Activated CD8-positive, alpha-beta memory T cell treated with anti-CD3 and anti-CD28 coated beads, Interleukin-2, amount 10 ng/mL, durations not matched to agents 7 days and 5 days (primary cell): Measurements from ENCODE around the gene PAK5. TPM values are rescaled to one million over a fixed set of nuclear protein-coding genes. Genes with fewer than 3 reads are reported as not detected.

Experiments
- ATAC-seq: fragments of 150-1000 bp; cut with Tn5 transposase; one replicate; pipeline ENCODE4 v1.10.0; 2021; ENCODE audit warnings: moderate library complexity
- CTCF ChIA-PET: fragments of 350-600 bp; sonication (Branson Sonifier 250); formaldehyde crosslinking; loops from one replicate; lab custom pipeline; 2021; ENCODE audit warnings: antibody characterized with exemption; lab: Charles Lee
- DNase-seq: peaks from one replicate; pipeline ENCODE4 v3.0.0-alpha.2; 2020
- H3K27ac Mint-ChIP-seq: one replicate; pipeline ENCODE4 v1.8.0; 2021; ENCODE audit warnings: mild to moderate bottlenecking, mixed read lengths
- H3K27me3 Mint-ChIP-seq: one replicate; pipeline ENCODE4 v1.8.0; 2021; ENCODE audit warnings: mixed read lengths
- H3K36me3 Mint-ChIP-seq: one replicate; pipeline ENCODE4 v1.8.0; 2021; ENCODE audit warnings: mild to moderate bottlenecking, mixed read lengths
- H3K4me1 Mint-ChIP-seq: one replicate; pipeline ENCODE4 v1.8.0; 2021; ENCODE audit warnings: mixed read lengths
- H3K4me3 Mint-ChIP-seq: one replicate; pipeline ENCODE4 v1.8.0; 2021; ENCODE audit warnings: mild to moderate bottlenecking, moderate library complexity, mixed read lengths
- H3K9me3 Mint-ChIP-seq: one replicate; pipeline ENCODE4 v1.8.0; 2022; ENCODE audit warnings: low read depth, mixed read lengths
- total RNA-seq, 2 experiments: library from RNA; stranded (reverse); gene quantifications; one replicate each; pipeline ENCODE4 v1.2.3, GENCODE V29; 2021

The PAK5 gene
- total RNA-seq, 2 experiments from 2014 or later, result not detected

DNA sequence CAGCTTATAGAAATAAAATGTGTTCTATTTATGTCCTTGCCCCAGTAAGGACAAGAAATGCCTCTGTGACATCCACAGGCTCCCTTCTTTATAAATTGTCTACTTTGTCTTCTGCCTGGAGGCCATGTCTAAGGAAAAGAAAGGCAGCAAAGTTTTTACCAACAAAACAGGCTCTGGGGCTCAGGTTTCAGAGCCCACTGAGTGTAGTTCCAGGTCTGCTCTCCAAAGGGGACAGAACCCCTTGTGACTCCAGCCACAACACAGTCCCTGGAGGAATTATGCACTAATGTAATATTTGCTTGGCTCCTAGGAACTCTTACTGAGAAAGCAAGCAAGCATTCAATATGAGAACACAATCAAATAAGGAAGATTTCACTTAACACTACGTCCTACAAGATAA, 80.1 kb downstream of the PAK5 start:
- CTCF ChIA-PET, result interaction anchor here (0.6 kb wide), 1 partner anchor 41 kb away, joined by 3 read pairs; no protein-coding TSS in a partner anchor
- ATAC-seq (no peak), DNase-seq (no peak)
- Mint-ChIP-seq H3K27me3 (no peaks in the 10 kb centered on the region), H3K4me3 (no peak overlapping the region), H3K27ac (no peak overlapping the region), H3K9me3 (peaks cover 2% of the 10 kb centered on the region), H3K4me1 (no peaks in the 10 kb centered on the region), H3K36me3 (no peaks in the 10 kb centered on the region)

DNA sequence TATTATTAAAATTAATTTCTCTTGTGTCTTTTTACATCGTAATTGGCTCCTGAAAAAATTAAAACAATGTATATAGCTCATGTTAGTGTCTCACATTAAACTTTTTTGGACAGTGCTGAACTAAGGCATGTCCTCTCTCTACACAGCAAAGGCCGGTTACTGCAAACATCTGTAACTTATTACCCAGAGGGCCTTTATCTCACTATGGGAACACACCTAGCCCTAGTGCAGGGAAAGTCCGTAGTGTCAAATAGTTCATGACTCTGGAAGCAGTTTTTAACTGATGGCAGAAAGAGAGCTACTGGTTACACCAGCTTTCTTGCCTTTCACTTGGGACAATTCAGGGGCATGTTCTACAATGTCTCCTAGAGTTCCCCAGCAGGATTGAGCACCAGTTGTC, 82.2 kb downstream of the PAK5 start:
- CTCF ChIA-PET, result no interaction called here

DNA sequence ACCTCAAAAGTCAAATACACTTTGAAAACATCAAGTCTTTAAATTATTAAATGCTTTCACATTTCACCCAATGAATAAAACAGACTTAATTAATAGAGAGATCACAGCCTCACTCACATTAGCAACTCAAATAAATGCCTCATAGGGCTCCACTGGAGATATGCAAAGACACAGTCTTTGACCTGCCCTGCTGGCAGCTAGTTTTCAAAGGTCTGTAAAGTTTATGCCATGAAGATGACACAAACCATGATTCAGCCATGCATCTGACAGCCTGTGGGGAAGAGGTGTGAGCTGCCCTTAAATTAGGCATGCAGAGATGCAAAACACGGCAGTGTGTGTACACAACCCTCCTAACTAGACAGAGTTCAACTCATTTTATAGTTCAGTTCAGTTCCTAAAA, 83.6 kb downstream of the PAK5 start:
- Mint-ChIP-seq H3K4me1 (no peaks in the 10 kb centered on the region), H3K27me3 (no peaks in the 10 kb centered on the region), H3K9me3 (peaks cover 2% of the 10 kb centered on the region), H3K36me3 (no peaks in the 10 kb centered on the region), H3K4me3 (no peak overlapping the region), H3K27ac (no peak overlapping the region)
- DNase-seq (no peak), ATAC-seq (no peak)
- CTCF ChIA-PET, result no interaction called here

More for the DNA sequence above, 82.2 kb downstream of the PAK5 start:
- ATAC-seq (no peak), DNase-seq (no peak)
- Mint-ChIP-seq H3K36me3 (no peaks in the 10 kb centered on the region), H3K9me3 (no peaks in the 10 kb centered on the region), H3K4me1 (no peaks in the 10 kb centered on the region), H3K4me3 (no peak overlapping the region), H3K27me3 (no peaks in the 10 kb centered on the region), H3K27ac (no peak overlapping the region)

DNA sequence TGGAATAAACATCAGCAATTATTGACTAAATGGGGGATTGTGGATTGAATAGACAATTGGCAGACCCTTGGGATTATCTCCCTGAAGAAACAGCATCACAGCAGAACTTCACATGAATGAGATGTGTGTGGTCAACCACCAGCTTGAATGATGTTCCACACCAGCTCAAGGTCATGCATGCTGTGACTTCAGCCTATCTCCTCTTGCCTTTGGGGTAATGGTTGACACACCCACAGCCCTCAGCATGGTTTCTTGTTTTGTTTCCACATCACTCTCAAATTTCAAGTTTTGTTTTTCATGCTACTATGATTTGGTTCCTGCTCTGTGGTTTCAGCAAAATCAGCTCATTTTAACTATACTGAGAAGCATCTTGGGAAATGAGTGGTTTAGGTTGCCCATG, 94.3 kb downstream of the PAK5 start:
- DNase-seq (no peak), ATAC-seq (no peak)

DNA sequence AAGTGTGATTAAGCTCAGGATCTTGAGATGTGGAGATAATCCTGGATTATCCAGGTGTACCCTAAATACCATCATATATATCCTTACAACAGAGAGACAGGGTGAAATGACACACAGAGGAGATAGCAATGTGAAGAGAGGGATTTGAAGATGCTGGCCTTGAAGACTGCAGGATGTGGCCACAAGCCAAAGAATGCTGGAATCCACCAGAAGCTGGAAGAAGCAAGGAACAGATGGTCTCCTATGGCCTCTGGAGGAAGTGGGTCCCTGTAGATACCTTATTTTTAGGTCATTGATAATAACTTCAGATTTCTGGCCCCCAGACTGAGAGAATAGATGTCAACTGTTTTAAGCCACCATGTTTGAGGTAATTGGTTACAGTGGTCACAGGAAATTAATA, 95.0 kb downstream of the PAK5 start:
- Mint-ChIP-seq H3K4me1 (no peaks in the 10 kb centered on the region), H3K27me3 (no peaks in the 10 kb centered on the region), H3K27ac (no peak overlapping the region), H3K9me3 (no peaks in the 10 kb centered on the region), H3K4me3 (no peak overlapping the region), H3K36me3 (no peaks in the 10 kb centered on the region)
- CTCF ChIA-PET, result no interaction called here
- no peak for DNase-seq
- ATAC-seq, result no peak

More for the DNA sequence above, 94.3 kb downstream of the PAK5 start:
- H3K27ac Mint-ChIP-seq, result no peak overlapping the region
- H3K4me3 Mint-ChIP-seq, result no peak overlapping the region
- no peaks in the 10 kb centered on the region for H3K9me3 Mint-ChIP-seq
- no peaks in the 10 kb centered on the region for H3K4me1 Mint-ChIP-seq
- H3K36me3 Mint-ChIP-seq, result no peaks in the 10 kb centered on the region
- no peaks in the 10 kb centered on the region for H3K27me3 Mint-ChIP-seq
- CTCF ChIA-PET, result interaction anchor here (0.9 to 1.0 kb wide), 2 partner anchors 127 to 168 kb away, joined by 3 read pairs; no protein-coding TSS in a partner anchor

DNA sequence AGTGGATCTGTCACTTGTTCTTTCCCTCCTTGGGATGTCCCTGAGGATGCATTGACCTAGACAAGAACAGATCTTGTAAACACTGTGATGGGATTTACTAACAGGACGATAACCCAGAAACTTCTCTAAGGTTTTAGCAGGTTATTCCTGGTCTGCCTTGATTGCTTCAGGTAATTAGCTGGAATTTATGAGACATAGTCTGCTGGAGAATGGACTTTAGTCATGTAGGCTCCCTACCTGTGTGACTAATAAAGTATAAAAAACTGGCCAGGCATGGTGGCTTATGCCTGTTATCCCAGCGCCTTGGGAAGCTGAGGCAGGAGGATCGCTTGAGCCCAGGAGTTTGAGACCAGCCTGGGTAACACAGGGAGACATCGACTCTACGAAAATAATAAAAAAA, 96.1 kb downstream of the PAK5 start:
- H3K4me1 Mint-ChIP-seq, result no peaks in the 10 kb centered on the region
- H3K9me3 Mint-ChIP-seq, result no peaks in the 10 kb centered on the region
- no peak overlapping the region for H3K27ac Mint-ChIP-seq
- DNase-seq, result no peak
- no peaks in the 10 kb centered on the region for H3K36me3 Mint-ChIP-seq
- CTCF ChIA-PET, result no interaction called here
- ATAC-seq, result no peak
- H3K4me3 Mint-ChIP-seq, result no peak overlapping the region
- no peaks in the 10 kb centered on the region for H3K27me3 Mint-ChIP-seq

DNA sequence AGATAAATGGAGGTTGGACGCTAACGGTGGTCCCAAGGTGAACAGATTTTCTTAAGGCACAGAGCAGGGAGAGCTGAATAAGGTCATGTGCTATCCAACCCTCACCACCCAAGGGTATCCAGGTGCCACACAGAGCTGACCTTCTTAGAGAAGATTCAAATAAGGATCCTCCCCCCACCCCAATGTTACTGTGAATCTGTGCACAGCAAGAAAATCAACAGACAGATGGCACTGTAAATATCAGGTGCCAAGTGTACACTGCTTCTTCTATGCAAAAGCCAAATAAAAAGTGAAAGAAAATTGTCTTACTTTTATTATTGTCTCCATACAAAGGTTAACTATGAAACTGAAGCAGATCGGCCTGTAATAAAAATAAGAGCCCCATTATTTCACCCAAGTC, 96.9 kb downstream of the PAK5 start:
- H3K9me3 Mint-ChIP-seq, result no peaks in the 10 kb centered on the region
- H3K27ac Mint-ChIP-seq, result no peak overlapping the region

DNA sequence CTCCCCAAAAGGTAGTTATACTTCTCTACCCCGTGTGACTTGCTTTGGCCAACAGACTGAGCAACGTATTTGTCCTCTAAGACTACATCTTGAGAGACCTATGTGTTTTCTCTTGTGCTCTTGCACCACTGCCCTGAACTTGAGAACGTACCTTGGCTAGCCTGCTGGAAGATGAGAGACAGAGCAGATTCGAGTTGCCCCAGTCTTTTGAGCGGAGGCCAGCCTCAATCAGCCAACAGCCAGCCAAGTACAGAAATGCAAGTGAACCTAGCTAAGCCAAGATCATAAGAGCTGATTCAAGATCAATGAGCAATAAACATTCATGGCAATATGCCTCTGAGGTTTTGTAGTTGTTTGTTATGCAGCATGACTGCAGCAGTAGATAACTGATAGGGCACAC, 98.4 kb downstream of the PAK5 start:
- H3K4me1 Mint-ChIP-seq, result no peaks in the 10 kb centered on the region
- no peak for ATAC-seq
- no peak overlapping the region for H3K4me3 Mint-ChIP-seq
- DNase-seq, result no peak
- H3K27ac Mint-ChIP-seq, result no peak overlapping the region
- no peaks in the 10 kb centered on the region for H3K27me3 Mint-ChIP-seq
- H3K36me3 Mint-ChIP-seq, result no peaks in the 10 kb centered on the region
- CTCF ChIA-PET, result no interaction called here
- peaks cover 6% of the 10 kb centered on the region for H3K9me3 Mint-ChIP-seq

More for the DNA sequence above, 96.9 kb downstream of the PAK5 start:
- CTCF ChIA-PET, result no interaction called here
- H3K27me3 Mint-ChIP-seq, result no peaks in the 10 kb centered on the region
- no peaks in the 10 kb centered on the region for H3K36me3 Mint-ChIP-seq
- no peak overlapping the region for H3K4me3 Mint-ChIP-seq
- ATAC-seq (no peak), DNase-seq (no peak)
- H3K4me1 Mint-ChIP-seq, result no peaks in the 10 kb centered on the region

DNA sequence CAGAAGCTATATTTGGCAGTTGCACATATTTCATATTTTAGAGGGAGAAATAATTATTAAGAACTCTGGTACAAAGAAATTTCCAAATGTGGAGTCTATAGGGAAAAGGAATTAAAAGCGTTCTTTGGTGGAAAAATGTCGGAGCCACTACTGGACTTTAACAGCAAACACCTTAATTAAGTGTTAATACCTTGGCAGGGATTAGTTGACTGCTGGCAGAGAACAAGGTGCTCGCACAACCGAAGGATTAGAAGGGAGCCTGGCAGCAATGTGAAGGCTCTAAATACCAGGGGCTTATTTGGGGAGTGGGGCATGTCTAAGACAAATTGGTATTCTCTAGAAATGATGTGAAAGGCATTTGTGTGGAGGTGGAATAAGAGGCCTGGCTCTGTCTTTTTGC, 98.9 kb downstream of the PAK5 start:
- H3K27me3 Mint-ChIP-seq, result no peaks in the 10 kb centered on the region
- no peak overlapping the region for H3K27ac Mint-ChIP-seq

DNA sequence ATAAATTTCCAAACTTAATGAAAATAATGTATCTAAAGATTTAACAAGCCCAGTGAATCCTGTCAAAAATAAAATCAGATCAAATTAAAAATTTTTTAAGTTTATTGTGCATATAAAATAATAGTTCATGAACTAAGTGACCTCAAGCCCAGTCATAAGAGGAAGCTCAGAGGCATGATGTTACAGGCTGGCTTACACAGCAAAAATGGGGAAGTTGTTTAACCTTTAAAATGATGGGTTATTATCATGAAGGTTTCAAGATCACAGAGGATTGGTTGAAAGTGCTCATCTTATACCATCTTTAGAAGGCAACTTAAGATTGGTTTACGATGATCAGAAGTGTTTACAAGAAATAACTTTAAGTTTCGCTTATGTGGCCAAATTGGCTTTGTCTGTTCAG, 102.5 kb downstream of the PAK5 start:
- Mint-ChIP-seq H3K4me3 (no peak overlapping the region), H3K4me1 (no peaks in the 10 kb centered on the region), H3K9me3 (peaks cover 9% of the 10 kb centered on the region), H3K27me3 (no peaks in the 10 kb centered on the region), H3K27ac (no peak overlapping the region), H3K36me3 (no peaks in the 10 kb centered on the region)
- CTCF ChIA-PET, result no interaction called here
- ATAC-seq (no peak), DNase-seq (no peak)

More for the DNA sequence above, 98.9 kb downstream of the PAK5 start:
- DNase-seq (no peak), ATAC-seq (no peak)
- H3K36me3 Mint-ChIP-seq, result no peaks in the 10 kb centered on the region
- H3K4me1 Mint-ChIP-seq, result no peaks in the 10 kb centered on the region
- H3K4me3 Mint-ChIP-seq, result no peak overlapping the region
- CTCF ChIA-PET, result no interaction called here
- peaks cover 6% of the 10 kb centered on the region for H3K9me3 Mint-ChIP-seq

DNA sequence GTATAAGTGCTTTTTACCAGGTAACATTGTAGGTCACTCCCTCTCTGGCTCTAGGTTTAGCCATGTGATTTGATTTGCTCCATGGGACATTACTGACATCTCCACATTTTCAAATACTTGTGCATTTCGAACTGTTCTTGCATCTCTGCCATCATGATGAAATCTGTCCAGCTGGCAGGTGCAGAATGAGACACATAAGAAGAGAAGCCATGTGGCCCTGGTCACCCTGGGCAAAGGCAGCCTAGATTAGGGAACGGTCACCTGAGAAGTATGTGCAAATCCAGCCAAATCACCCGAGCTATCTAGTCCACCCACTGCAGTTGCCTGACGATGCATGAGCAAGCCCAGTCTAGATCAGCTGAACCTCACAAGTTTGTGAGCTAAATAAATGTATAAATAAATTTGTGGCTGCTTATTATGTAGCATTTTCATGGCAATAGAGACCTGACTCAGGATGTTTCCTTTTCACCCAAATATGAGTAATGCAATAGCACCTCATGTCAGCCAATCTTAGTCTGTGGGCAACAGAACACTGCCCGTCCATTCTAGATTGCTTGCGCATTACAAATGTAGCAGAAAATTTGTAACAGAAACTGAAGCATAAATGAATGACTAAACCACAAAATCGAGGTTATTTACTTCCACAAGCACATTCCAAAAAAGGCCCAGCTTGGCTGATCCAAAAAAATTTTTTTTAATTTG, 115.2 kb downstream of the PAK5 start:
- no peaks in the 10 kb centered on the region for H3K4me1 Mint-ChIP-seq
- H3K27me3 Mint-ChIP-seq, result no peaks in the 10 kb centered on the region
- CTCF ChIA-PET, result no interaction called here

DNA sequence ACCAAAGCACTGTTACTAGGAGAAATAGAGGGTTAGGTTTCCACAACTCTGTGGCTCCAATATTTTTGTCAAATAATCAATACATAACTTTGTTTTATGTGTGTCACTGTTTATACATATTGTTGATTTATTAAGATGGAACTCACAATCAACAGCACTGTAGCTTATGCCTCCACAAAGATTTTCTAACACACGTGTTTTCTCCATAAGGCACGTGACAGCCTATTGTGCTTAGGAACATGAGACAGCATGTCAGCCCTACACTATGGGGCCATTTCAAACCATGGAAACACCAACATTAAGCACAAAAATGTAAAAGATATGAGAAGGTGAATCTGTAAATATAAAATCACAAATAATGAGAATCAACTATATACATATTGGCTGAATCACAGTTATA, 127.0 kb downstream of the PAK5 start:
- DNase-seq (no peak), ATAC-seq (no peak)
- Mint-ChIP-seq H3K36me3 (no peaks in the 10 kb centered on the region), H3K4me1 (no peaks in the 10 kb centered on the region), H3K9me3 (peaks cover 2% of the 10 kb centered on the region), H3K4me3 (no peak overlapping the region), H3K27ac (no peak overlapping the region), H3K27me3 (no peaks in the 10 kb centered on the region)
- CTCF ChIA-PET, result no interaction called here

More for the DNA sequence above, 115.2 kb downstream of the PAK5 start:
- ATAC-seq (no peak), DNase-seq (no peak)
- Mint-ChIP-seq H3K36me3 (no peaks in the 10 kb centered on the region), H3K4me3 (no peak overlapping the region), H3K9me3 (peaks cover 7% of the 10 kb centered on the region), H3K27ac (no peak overlapping the region)

DNA sequence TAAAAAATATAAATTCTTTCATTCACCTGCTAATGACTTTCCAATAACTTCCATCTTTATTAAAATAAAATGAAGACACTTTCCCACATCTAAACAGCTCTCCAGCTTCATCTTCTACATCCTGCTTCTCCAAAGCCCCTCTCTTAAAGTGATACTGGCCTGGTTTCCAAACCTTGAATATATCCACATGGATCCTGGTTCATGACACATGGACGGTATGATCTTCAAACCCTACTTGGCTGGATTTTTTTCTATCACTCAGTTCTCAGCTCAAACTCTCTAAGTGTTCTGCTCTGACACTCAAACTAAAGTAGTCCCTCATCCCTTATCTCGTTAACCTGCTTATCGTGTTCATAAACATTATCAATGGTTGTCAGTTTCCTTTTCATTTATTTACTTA, 128.2 kb downstream of the PAK5 start:
- Mint-ChIP-seq H3K36me3 (no peaks in the 10 kb centered on the region), H3K27me3 (no peaks in the 10 kb centered on the region), H3K9me3 (peaks cover 2% of the 10 kb centered on the region), H3K4me1 (no peaks in the 10 kb centered on the region), H3K4me3 (no peak overlapping the region), H3K27ac (no peak overlapping the region)
- no peak for DNase-seq
- no peak for ATAC-seq
- CTCF ChIA-PET, result no interaction called here

DNA sequence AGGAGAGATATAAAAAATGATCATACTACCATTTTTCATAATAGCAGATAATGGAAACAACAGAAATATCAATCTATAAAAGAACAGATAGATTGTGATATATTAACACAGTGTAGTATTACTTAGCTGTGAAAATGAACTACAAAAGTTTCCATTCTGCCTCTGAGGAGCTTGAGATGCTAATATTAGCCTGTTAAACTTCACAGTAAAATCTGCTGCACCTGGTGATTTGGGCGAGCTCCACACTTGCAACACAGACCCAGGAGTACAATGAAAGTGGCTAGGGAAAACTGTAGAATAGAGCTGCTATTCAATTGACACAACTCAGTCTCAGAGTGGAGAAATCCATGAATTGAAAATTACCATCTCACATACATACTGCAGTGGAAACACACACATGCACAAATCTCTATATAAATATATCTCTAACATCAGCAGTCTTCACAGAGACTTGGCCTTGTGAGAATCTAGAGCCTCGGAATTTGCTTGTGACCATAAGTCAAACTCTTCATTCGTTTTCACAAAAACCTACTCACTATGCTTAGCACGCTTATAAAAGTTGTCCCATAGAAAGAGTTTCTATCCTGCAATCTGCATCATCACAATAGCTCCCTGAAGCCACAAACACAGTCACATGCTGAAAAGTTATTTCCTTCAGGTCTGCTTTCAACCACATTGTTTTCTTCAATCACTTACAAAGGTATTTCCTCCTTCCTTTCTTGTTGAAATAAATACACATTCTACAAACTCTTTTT, 133.0 kb downstream of the PAK5 start:
- no peaks in the 10 kb centered on the region for H3K4me1 Mint-ChIP-seq
- no peak for DNase-seq
- H3K27ac Mint-ChIP-seq, result no peak overlapping the region
- no peak overlapping the region for H3K4me3 Mint-ChIP-seq
- H3K36me3 Mint-ChIP-seq, result no peaks in the 10 kb centered on the region
- peaks cover 3% of the 10 kb centered on the region for H3K9me3 Mint-ChIP-seq
- H3K27me3 Mint-ChIP-seq, result no peaks in the 10 kb centered on the region
- no peak for ATAC-seq
- CTCF ChIA-PET, result no interaction called here
